ENCODE data around the gene RBBP9.

Gene RBBP9

GRCh38 chr20:18513208-18513607, 16.2 kb upstream of the RBBP9 start:
- H3K36me3 ChIP-seq (ENCODE audit: insufficient read depth): no peaks in the 10 kb centered on the region
- peaks cover 6% of the 10 kb centered on the region; the same call in 1 of the 2 replicates for H3K79me2 ChIP-seq (ENCODE audit: insufficient read depth, low read depth)
- no peak overlapping the region for H3K4me3 ChIP-seq (IDR thresholded peaks at IDR 0.05; ENCODE audit: insufficient read depth, low read depth, low read length)
- H3K27ac ChIP-seq: no peak overlapping the region
- peaks cover 6% of the 10 kb centered on the region for H3K4me1 ChIP-seq (ENCODE audit: low read depth, poor library complexity, severe bottlenecking)
- no peak overlapping the region for H3K9ac ChIP-seq
- no peaks in the 10 kb centered on the region for H3K27me3 ChIP-seq (ENCODE audit: insufficient read depth, low read depth)
- no peaks in the 10 kb centered on the region for H4K20me1 ChIP-seq (ENCODE audit: insufficient read depth)
- H3K4me2 ChIP-seq: no peak overlapping the region
- H2AFZ ChIP-seq (ENCODE audit: low read depth): no peak overlapping the region
- TF ChIP-seq, protein P1, sequence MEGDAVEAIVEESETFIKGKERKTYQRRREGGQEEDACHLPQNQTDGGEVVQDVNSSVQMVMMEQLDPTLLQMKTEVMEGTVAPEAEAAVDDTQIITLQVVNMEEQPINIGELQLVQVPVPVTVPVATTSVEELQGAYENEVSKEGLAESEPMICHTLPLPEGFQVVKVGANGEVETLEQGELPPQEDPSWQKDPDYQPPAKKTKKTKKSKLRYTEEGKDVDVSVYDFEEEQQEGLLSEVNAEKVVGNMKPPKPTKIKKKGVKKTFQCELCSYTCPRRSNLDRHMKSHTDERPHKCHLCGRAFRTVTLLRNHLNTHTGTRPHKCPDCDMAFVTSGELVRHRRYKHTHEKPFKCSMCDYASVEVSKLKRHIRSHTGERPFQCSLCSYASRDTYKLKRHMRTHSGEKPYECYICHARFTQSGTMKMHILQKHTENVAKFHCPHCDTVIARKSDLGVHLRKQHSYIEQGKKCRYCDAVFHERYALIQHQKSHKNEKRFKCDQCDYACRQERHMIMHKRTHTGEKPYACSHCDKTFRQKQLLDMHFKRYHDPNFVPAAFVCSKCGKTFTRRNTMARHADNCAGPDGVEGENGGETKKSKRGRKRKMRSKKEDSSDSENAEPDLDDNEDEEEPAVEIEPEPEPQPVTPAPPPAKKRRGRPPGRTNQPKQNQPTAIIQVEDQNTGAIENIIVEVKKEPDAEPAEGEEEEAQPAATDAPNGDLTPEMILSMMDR (conservative IDR thresholded peaks at IDR 0.05; ENCODE audit: low read depth, low read length): no peak

GRCh38 chr20:18511571-18511970, 14.5 kb upstream of the RBBP9 start:
- H3K36me3 ChIP-seq (ENCODE audit: insufficient read depth): no peaks in the 10 kb centered on the region
- no peaks in the 10 kb centered on the region for H3K27me3 ChIP-seq (ENCODE audit: insufficient read depth, low read depth)
- H3K4me2 ChIP-seq: no peak overlapping the region
- no peak overlapping the region for H3K9ac ChIP-seq
- H2AFZ ChIP-seq (ENCODE audit: low read depth): no peak overlapping the region
- no peaks in the 10 kb centered on the region for H4K20me1 ChIP-seq (ENCODE audit: insufficient read depth)
- H3K4me3 ChIP-seq (IDR thresholded peaks at IDR 0.05; ENCODE audit: insufficient read depth, low read depth, low read length): no peak overlapping the region
- no peak overlapping the region for H3K27ac ChIP-seq
- TF ChIP-seq, protein P1 (conservative IDR thresholded peaks at IDR 0.05; ENCODE audit: low read depth, low read length): no peak
- peaks cover 9% of the 10 kb centered on the region for H3K4me1 ChIP-seq (ENCODE audit: low read depth, poor library complexity, severe bottlenecking)
- peaks cover 6% of the 10 kb centered on the region; the same call in 1 of the 2 replicates for H3K79me2 ChIP-seq (ENCODE audit: insufficient read depth, low read depth)

DNA sequence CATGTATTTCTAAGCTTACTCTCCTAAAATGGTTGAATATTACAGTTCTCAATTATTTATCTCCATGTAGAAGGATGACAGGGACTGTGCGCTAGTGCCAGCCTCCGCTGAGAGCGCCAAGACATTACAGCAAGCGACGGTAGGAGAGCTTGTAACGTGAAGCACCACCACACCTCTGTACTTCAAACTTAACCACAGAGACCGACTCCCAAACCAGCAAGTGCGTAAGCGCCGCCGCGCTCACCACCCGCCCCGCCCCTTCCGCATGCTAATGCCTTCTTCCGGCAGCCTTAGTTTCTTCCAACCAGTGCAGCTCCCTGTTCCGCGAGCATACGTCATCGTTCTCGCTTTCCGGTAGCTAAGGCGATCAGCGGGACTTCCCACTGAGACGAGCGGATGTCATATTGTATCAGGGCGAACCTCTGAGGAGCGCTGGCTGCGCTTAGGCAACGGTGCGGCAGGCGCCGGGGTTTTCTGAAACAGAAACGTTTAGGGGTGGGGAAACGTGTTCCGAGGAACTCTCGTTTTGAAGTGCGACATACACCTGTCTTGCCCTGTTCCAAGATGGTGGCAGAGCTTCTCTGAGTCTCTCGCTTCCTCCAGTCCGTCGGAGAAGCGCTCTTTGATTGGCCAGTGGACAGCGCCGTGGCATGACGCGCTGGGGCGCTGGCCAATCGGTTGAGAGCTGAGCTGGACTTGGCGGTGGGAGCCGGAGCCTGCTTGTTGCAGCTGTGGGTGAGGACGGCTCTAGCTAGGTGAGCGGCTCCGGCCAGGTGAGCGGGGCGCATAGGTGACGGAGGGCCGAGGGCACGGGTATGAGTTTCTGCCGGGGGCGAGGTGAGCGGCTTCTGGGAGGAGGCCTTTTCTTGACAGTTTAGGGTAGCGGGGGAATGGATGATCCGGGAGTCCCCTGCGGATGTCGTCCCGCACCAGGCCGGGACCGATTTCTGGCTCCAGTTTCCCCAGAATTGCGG, 10.5 kb upstream of the RBBP9 start, which contains the start of gene SEC23B:
TSS of gene SEC23B (plus strand) at position 723 of the 974 bp plus-strand sequence. CDS start 2,896 bp downstream, outside the sequence.
- no peaks in the 10 kb centered on the region for H3K27me3 ChIP-seq (ENCODE audit: insufficient read depth, low read depth)
- H3K9ac ChIP-seq: peak within 1 kb of the TSS; percentile 70
- peak within 1 kb of the TSS; percentile 82 for H3K4me2 ChIP-seq
- TF ChIP-seq, protein P1 (conservative IDR thresholded peaks at IDR 0.05; ENCODE audit: low read depth, low read length): no peak
- H3K4me3 ChIP-seq (IDR thresholded peaks at IDR 0.05; ENCODE audit: insufficient read depth, low read depth, low read length): no peak within 1 kb of the TSS
- H3K4me1 ChIP-seq (ENCODE audit: low read depth, poor library complexity, severe bottlenecking): peaks cover 14% of the 10 kb centered on the region
- H2AFZ ChIP-seq (ENCODE audit: low read depth): peak within 1 kb of the TSS; percentile 82
- H3K36me3 ChIP-seq (ENCODE audit: insufficient read depth): no peaks in the 10 kb centered on the region
- no peaks in the 10 kb centered on the region for H4K20me1 ChIP-seq (ENCODE audit: insufficient read depth)
- H3K27ac ChIP-seq: peak within 1 kb of the TSS; percentile 91
- peaks cover 6% of the 10 kb centered on the region; the same call in 1 of the 2 replicates for H3K79me2 ChIP-seq (ENCODE audit: insufficient read depth, low read depth)

DNA sequence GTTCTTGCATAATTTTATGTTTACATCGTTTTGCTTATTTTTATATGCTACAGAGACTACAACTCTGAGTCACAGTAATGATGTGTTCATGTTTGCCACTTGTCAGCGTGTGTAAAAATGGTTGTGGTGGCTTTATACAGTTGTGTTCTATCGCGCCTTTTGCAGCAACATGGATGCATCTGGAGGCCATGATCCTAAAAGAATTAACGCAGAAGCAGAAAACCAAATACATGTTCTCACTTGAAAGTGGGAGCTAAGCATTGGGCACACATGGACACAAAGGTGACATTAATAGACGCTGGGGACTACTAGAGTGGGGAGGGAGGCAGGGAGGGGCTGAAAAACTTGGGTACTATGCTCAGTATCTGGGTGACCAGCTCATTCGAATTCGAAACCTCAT, 9.7 kb upstream of the RBBP9 start:
- Histone ChIP-seq H3K79me2 (ENCODE audit: insufficient read depth, low read depth) (peaks cover 6% of the 10 kb centered on the region; the same call in 1 of the 2 replicates), H3K36me3 (ENCODE audit: insufficient read depth) (no peaks in the 10 kb centered on the region), H4K20me1 (ENCODE audit: insufficient read depth) (no peaks in the 10 kb centered on the region), H3K27ac (peak overlapping the region; percentile 91), H3K27me3 (ENCODE audit: insufficient read depth, low read depth) (no peaks in the 10 kb centered on the region), H3K9ac (peak overlapping the region; percentile 70; the same call in 1 of the 2 replicates), H3K4me2 (peak overlapping the region; percentile 82), H3K4me3 (IDR thresholded peaks at IDR 0.05; ENCODE audit: insufficient read depth, low read depth, low read length) (no peak overlapping the region), H3K4me1 (ENCODE audit: low read depth, poor library complexity, severe bottlenecking) (peaks cover 12% of the 10 kb centered on the region), H2AFZ (ENCODE audit: low read depth) (peak overlapping the region; percentile 82)
- TF ChIP-seq, protein P1 (conservative IDR thresholded peaks at IDR 0.05; ENCODE audit: low read depth, low read length): no peak

Data from KMS-11 (cell line).